ENCODE data around the gene AHCYL1. TPM values are rescaled to one million over a fixed set of nuclear protein-coding genes. Genes with fewer than 3 reads are reported as not detected.

Gene AHCYL1
- total RNA-seq, 1 experiment from 2014 or later, result 34.0 TPM

DNA sequence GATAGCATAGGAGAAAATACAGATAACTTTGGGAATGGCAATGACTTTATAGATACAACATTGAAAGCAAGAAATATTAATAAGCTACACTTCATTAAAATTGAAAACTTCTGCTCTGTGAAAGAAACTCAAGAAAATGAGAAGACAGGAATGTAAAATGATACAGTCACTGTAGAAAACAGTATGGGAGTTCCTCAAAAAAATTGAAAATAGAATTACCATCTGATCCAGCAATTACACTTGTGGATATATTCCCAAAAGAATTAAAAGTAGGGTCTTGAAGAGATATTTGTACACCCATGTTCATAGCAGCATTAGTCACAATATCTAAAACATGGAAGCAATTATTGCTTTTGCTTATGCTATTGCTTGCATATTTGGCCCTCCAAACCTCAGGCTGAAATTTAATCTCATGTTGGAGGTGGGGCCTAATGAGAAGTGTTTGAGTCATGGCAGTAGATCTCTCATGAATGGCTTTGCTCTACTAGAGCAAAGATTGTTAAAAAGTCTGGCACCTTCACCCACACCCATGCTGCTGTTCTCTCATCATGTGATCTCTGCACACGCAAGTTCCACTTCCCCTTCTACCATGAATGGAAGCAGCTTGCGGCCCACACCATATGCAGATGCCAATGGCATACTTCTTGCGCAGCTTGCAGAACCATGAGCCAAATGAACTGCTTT lies 15.3 kb upstream of the AHCYL1 start:
- H3K4me1 ChIP-seq (ENCODE audit: low read length), result no peaks in the 10 kb centered on the region
- no peak overlapping the region for H3K9ac ChIP-seq (ENCODE audit: low read length)
- H3K36me3 ChIP-seq (ENCODE audit: insufficient read depth, low read length), result no peaks in the 10 kb centered on the region
- H3K79me2 ChIP-seq (ENCODE audit: low read length), result no peaks in the 10 kb centered on the region
- H2AFZ ChIP-seq (ENCODE audit: low read length), result no peak overlapping the region
- H3K4me3 ChIP-seq (ENCODE audit: low read length), result no peak overlapping the region
- no peaks in the 10 kb centered on the region; the same call in 1 of the 2 replicates for H3K27me3 ChIP-seq (ENCODE audit: low read length)
- no peaks in the 10 kb centered on the region for H4K20me1 ChIP-seq (ENCODE audit: insufficient read depth, low read depth, low read length)
- no peak overlapping the region for H3K4me2 ChIP-seq (ENCODE audit: low read depth, low read length, poor library complexity, severe bottlenecking)
- no peaks in the 10 kb centered on the region for H3K9me3 ChIP-seq (ENCODE audit: low read length)
- no peak overlapping the region for H3K27ac ChIP-seq (ENCODE audit: low read length)
- no peak for DNase-seq
- no peaks in the 10 kb centered on the region for H3K9me2 ChIP-seq (replicated peaks; ENCODE audit: insufficient read depth, low read length)

DNA sequence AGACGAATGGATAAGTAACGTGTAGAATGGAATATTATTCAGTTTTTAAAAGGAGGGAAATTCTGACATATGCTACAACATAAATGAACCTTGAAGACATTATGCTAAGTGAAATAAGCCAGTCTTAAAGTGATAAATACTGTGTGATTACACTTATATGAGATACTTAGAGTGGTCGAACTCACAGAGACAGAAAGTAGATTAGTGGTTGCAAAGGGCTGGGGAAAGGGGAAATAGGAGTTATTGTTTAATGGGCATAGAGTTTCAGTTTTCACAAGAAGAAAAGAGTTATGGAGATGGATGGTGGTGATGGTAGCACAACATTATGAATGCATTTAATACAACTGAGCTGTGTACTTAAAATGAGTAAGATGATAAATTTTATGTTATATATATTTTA lies 14.7 kb upstream of the AHCYL1 start:
- Histone ChIP-seq H3K9ac (ENCODE audit: low read length) (no peak overlapping the region), H2AFZ (ENCODE audit: low read length) (no peak overlapping the region), H3K27ac (ENCODE audit: low read length) (no peak overlapping the region), H3K9me3 (ENCODE audit: low read length) (no peaks in the 10 kb centered on the region), H3K4me3 (ENCODE audit: low read length) (no peak overlapping the region), H3K79me2 (ENCODE audit: low read length) (no peaks in the 10 kb centered on the region), H4K20me1 (ENCODE audit: insufficient read depth, low read depth, low read length) (no peaks in the 10 kb centered on the region), H3K9me2 (replicated peaks; ENCODE audit: insufficient read depth, low read length) (no peaks in the 10 kb centered on the region), H3K4me1 (ENCODE audit: low read length) (no peaks in the 10 kb centered on the region), H3K36me3 (ENCODE audit: insufficient read depth, low read length) (no peaks in the 10 kb centered on the region), H3K27me3 (ENCODE audit: low read length) (no peaks in the 10 kb centered on the region; the same call in 1 of the 2 replicates), H3K4me2 (ENCODE audit: low read depth, low read length, poor library complexity, severe bottlenecking) (no peak overlapping the region)
- DNase-seq, result no peak

DNA sequence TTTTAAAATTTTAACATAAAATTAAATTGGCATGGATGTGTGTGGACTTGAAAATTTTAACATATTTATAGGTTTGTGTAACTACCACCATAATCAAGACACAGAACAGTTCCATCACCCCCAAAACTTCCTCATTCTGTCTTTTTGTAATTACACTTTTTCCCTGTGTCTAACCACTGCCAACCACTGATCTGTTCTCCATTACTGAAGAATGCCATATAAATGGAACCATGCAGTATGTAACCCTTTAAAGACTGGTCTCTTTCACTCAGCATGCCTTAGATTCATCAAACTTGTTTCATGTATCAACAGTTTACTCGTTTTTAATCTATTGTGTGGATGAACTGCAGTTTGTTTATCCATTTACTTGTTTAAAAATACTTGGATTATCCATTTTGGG lies 13.0 kb upstream of the AHCYL1 start:
- no peaks in the 10 kb centered on the region for H4K20me1 ChIP-seq (ENCODE audit: insufficient read depth, low read depth, low read length)
- no peak overlapping the region for H3K9ac ChIP-seq (ENCODE audit: low read length)
- no peaks in the 10 kb centered on the region for H3K4me1 ChIP-seq (ENCODE audit: low read length)
- DNase-seq, result no peak
- H3K9me2 ChIP-seq (replicated peaks; ENCODE audit: insufficient read depth, low read length), result no peaks in the 10 kb centered on the region
- H3K79me2 ChIP-seq (ENCODE audit: low read length), result no peaks in the 10 kb centered on the region
- no peaks in the 10 kb centered on the region; the same call in 1 of the 2 replicates for H3K27me3 ChIP-seq (ENCODE audit: low read length)
- no peaks in the 10 kb centered on the region for H3K36me3 ChIP-seq (ENCODE audit: insufficient read depth, low read length)
- no peak overlapping the region for H3K27ac ChIP-seq (ENCODE audit: low read length)
- no peaks in the 10 kb centered on the region for H3K9me3 ChIP-seq (ENCODE audit: low read length)
- H3K4me2 ChIP-seq (ENCODE audit: low read depth, low read length, poor library complexity, severe bottlenecking), result no peak overlapping the region
- no peak overlapping the region for H3K4me3 ChIP-seq (ENCODE audit: low read length)
- no peak overlapping the region for H2AFZ ChIP-seq (ENCODE audit: low read length)

DNA sequence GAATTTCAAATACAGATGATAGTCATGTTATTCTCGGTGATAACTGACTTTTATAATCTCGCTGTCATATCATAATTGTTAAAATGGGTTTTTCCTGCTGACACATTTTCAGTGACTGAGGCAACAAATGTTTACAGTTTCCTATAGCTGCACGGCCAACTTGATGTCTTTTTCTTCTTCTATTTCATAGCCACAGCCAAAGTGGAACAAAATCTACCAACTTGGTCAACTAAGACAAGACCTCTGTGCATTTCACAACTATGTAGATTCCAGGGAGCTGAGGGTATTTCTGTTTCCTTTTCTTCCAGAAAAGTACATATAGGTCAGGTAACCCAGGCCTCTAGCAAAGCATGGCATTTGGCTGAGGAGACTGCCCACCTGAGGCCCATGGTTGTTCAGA lies 10.4 kb upstream of the AHCYL1 start:
- no peak overlapping the region for H3K27ac ChIP-seq (ENCODE audit: low read length)
- no peaks in the 10 kb centered on the region for H3K9me2 ChIP-seq (replicated peaks; ENCODE audit: insufficient read depth, low read length)
- H2AFZ ChIP-seq (ENCODE audit: low read length), result no peak overlapping the region
- no peaks in the 10 kb centered on the region for H3K79me2 ChIP-seq (ENCODE audit: low read length)
- no peaks in the 10 kb centered on the region for H4K20me1 ChIP-seq (ENCODE audit: insufficient read depth, low read depth, low read length)
- no peak overlapping the region for H3K4me3 ChIP-seq (ENCODE audit: low read length)
- H3K9me3 ChIP-seq (ENCODE audit: low read length), result no peaks in the 10 kb centered on the region
- no peak overlapping the region for H3K9ac ChIP-seq (ENCODE audit: low read length)
- no peaks in the 10 kb centered on the region for H3K36me3 ChIP-seq (ENCODE audit: insufficient read depth, low read length)
- H3K4me1 ChIP-seq (ENCODE audit: low read length), result no peaks in the 10 kb centered on the region
- no peaks in the 10 kb centered on the region for H3K27me3 ChIP-seq (ENCODE audit: low read length)
- DNase-seq, result no peak
- H3K4me2 ChIP-seq (ENCODE audit: low read depth, low read length, poor library complexity, severe bottlenecking), result no peak overlapping the region

DNA sequence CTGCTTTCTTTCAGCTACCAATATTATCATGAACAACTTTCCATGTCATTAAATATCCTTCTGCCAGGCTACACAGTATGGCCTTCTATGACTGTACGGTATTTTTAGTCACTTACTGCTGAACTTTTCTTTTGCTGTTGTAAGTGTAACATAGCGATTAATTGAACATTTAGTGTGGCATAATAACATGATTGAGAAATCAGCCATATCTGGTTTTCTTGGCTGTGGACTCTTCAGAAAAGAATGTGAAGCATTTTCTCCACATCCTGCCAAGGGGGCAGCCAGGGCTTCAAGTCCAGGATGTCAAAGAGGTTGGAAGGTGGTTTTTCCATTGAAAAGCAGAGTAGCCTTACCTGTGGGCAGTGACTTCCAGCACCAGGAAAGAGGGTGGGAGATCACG lies 8.8 kb upstream of the AHCYL1 start:
- Histone ChIP-seq H3K4me1 (ENCODE audit: low read length) (no peaks in the 10 kb centered on the region), H3K9me2 (replicated peaks; ENCODE audit: insufficient read depth, low read length) (no peaks in the 10 kb centered on the region), H3K79me2 (ENCODE audit: low read length) (no peaks in the 10 kb centered on the region), H3K27me3 (ENCODE audit: low read length) (no peaks in the 10 kb centered on the region), H3K9ac (ENCODE audit: low read length) (no peak overlapping the region), H3K4me2 (ENCODE audit: low read depth, low read length, poor library complexity, severe bottlenecking) (no peak overlapping the region), H3K36me3 (ENCODE audit: insufficient read depth, low read length) (no peaks in the 10 kb centered on the region), H3K9me3 (ENCODE audit: low read length) (no peaks in the 10 kb centered on the region), H2AFZ (ENCODE audit: low read length) (no peak overlapping the region), H3K27ac (ENCODE audit: low read length) (no peak overlapping the region), H3K4me3 (ENCODE audit: low read length) (no peak overlapping the region), H4K20me1 (ENCODE audit: insufficient read depth, low read depth, low read length) (no peaks in the 10 kb centered on the region)
- DNase-seq, result no peak

DNA sequence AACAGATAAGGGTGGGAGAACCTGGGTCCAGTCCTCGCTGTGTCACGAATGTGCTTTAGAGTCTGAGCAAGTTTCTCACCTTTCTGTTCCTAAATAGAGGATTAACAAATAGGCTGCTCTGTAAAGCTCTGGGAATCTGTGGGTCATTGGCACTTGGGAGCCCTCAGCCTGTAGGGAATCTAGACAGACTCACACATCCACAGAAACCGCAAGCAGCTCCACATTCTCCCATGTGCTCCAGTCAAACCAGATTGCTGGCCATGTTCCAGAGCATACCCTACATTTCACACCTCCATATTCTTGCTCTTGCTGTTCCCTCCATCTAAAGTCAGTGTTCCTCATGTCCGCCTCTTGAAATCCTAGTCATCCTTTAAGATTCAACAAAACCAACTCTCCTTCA lies 7.8 kb upstream of the AHCYL1 start:
- no peaks in the 10 kb centered on the region for H3K4me1 ChIP-seq (ENCODE audit: low read length)
- no peak overlapping the region for H3K9ac ChIP-seq (ENCODE audit: low read length)
- DNase-seq, result no peak
- H3K27ac ChIP-seq (ENCODE audit: low read length), result no peak overlapping the region
- no peak overlapping the region for H3K4me3 ChIP-seq (ENCODE audit: low read length)
- H3K36me3 ChIP-seq (ENCODE audit: insufficient read depth, low read length), result no peaks in the 10 kb centered on the region
- no peaks in the 10 kb centered on the region for H3K9me3 ChIP-seq (ENCODE audit: low read length)
- no peak overlapping the region for H3K4me2 ChIP-seq (ENCODE audit: low read depth, low read length, poor library complexity, severe bottlenecking)
- no peaks in the 10 kb centered on the region for H3K27me3 ChIP-seq (ENCODE audit: low read length)
- H2AFZ ChIP-seq (ENCODE audit: low read length), result no peak overlapping the region
- H3K79me2 ChIP-seq (ENCODE audit: low read length), result no peaks in the 10 kb centered on the region
- no peaks in the 10 kb centered on the region for H4K20me1 ChIP-seq (ENCODE audit: insufficient read depth, low read depth, low read length)
- no peaks in the 10 kb centered on the region for H3K9me2 ChIP-seq (replicated peaks; ENCODE audit: insufficient read depth, low read length)

DNA sequence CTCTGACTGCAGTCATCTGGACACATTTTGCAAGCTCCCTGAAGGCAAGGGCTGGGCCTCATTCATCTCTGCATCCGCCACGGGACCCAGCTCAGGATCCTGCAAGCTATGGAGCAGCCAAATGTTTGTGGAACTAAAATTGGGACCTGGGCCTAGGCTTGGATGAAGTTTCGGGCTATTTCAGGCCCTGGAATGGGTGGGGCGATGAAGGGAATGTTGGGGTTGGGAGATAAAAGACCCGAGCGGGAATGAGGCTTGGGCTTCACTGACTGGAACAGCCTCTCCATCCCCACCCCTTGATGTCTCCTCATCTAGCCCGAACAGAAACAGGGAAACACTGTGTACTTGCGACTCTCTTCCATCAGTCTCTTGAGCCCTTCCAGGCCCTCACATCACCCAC lies 7.3 kb upstream of the AHCYL1 start:
- H3K36me3 ChIP-seq (ENCODE audit: insufficient read depth, low read length), result no peaks in the 10 kb centered on the region
- no peaks in the 10 kb centered on the region for H3K4me1 ChIP-seq (ENCODE audit: low read length)
- H2AFZ ChIP-seq (ENCODE audit: low read length), result no peak overlapping the region
- DNase-seq, result no peak
- no peaks in the 10 kb centered on the region for H3K9me2 ChIP-seq (replicated peaks; ENCODE audit: insufficient read depth, low read length)
- no peaks in the 10 kb centered on the region for H4K20me1 ChIP-seq (ENCODE audit: insufficient read depth, low read depth, low read length)
- no peak overlapping the region for H3K4me3 ChIP-seq (ENCODE audit: low read length)
- no peaks in the 10 kb centered on the region for H3K9me3 ChIP-seq (ENCODE audit: low read length)
- H3K27me3 ChIP-seq (ENCODE audit: low read length), result no peaks in the 10 kb centered on the region
- H3K79me2 ChIP-seq (ENCODE audit: low read length), result no peaks in the 10 kb centered on the region
- no peak overlapping the region for H3K27ac ChIP-seq (ENCODE audit: low read length)
- H3K4me2 ChIP-seq (ENCODE audit: low read depth, low read length, poor library complexity, severe bottlenecking), result no peak overlapping the region
- H3K9ac ChIP-seq (ENCODE audit: low read length), result no peak overlapping the region

DNA sequence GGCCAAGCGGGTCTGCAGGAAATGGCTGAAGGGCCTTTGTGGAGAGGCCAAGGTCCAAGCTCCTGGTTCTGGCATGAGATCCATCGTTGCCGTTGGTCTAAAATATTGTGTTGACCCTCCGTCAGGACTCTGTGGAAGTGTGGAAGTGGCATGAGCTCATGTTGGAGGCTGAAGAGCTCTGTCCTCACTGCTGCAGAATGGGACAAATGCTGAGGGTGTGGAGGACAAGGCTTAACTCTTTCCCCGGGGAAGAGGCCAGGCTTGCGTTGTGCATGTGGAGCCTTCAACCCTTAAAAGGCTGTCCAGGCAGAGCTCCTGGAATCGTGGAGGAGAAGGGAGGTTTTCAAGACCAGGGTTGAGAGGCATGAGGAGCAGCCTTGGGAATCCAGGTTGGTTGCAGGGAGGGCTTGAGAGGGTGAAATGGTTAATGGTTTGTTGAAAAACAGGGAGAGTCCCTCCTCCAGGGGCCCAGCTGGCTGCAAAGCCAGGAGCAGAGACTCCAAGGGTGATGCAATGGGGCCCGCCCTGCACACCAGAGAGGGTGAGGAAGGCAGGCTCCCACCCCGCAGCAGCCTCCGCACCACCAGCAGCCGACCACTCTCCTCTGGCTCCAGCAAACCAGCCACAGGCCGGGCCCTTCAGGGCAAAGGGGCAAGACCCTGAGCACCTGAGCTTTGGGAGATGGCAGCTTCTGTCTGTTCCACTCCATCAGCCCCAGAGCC lies 6.7 kb upstream of the AHCYL1 start:
- no peak for DNase-seq
- Histone ChIP-seq H3K9me3 (ENCODE audit: low read length) (no peaks in the 10 kb centered on the region), H3K4me2 (ENCODE audit: low read depth, low read length, poor library complexity, severe bottlenecking) (no peak overlapping the region), H3K4me1 (ENCODE audit: low read length) (no peaks in the 10 kb centered on the region), H2AFZ (ENCODE audit: low read length) (no peak overlapping the region), H3K27ac (ENCODE audit: low read length) (no peak overlapping the region), H3K9me2 (replicated peaks; ENCODE audit: insufficient read depth, low read length) (no peaks in the 10 kb centered on the region), H4K20me1 (ENCODE audit: insufficient read depth, low read depth, low read length) (no peaks in the 10 kb centered on the region), H3K79me2 (ENCODE audit: low read length) (no peaks in the 10 kb centered on the region), H3K9ac (ENCODE audit: low read length) (no peak overlapping the region), H3K36me3 (ENCODE audit: insufficient read depth, low read length) (no peaks in the 10 kb centered on the region), H3K4me3 (ENCODE audit: low read length) (no peak overlapping the region), H3K27me3 (ENCODE audit: low read length) (no peaks in the 10 kb centered on the region)

Measured in Karpas-422 (cell line).